ENCODE measurements around the gene CRYAB. TPM values are rescaled to one million over a fixed set of nuclear protein-coding genes. Genes with fewer than 3 reads are reported as not detected.

Gene CRYAB
- polyA plus RNA-seq, 4 donors, result 12.4 to 260 (median 45.0) TPM

DNA sequence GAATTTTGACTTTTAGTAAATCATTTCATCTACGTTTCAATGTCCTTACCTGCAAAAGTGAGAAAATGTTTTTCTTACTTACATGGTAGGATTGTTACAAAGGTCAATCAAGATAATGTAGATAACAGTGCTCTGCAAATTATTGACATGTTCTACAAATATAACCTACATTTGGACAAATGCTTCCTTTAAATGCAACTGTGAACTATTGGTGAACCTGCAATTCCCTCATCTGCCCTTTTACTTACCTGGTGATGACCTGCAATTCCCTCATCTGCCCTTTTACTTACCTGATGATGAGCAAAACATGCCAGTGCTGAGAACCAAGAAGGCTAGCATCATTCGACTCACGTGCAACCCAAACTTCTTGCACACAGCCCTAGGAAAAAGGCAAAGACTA lies 51.3 kb downstream of the CRYAB start:
- Histone ChIP-seq H3K4me1 (ENCODE audit: control insufficient read depth in 3 of 3, insufficient read depth in 2 of 3, low read depth in 1 of 3, low read length in 2 of 3) (peaks cover 0 to 3% (median 0%) of the 10 kb centered on the region in 3 donors), H3K27me3 (ENCODE audit: control insufficient read depth in 3 of 3, insufficient read depth in 3 of 3, low read length in 3 of 3) (no peaks in the 10 kb centered on the region), H3K27ac (ENCODE audit: low read depth in 1 of 3, low read length in 2 of 3) (no peak overlapping the region), H3K4me3 (ENCODE audit: low read depth in 1 of 3, low read length in 3 of 3) (no peak overlapping the region), H3K9me3 (ENCODE audit: control insufficient read depth in 2 of 2, insufficient read depth in 1 of 2, low read depth in 1 of 2, low read length in 1 of 2) (no peaks in the 10 kb centered on the region), H3K36me3 (ENCODE audit: control insufficient read depth in 3 of 3, insufficient read depth in 2 of 3, low read depth in 1 of 3, low read length in 3 of 3) (peaks cover 2 to 29% (median 2%) of the 10 kb centered on the region in 3 donors)
- 64 to 77% (median 67%) methylated on average over 3 of the region's 3 CpGs for WGBS, 3 donors
- no peak for FAIRE-seq
- DNase-seq, result peak in 1 of 2 donors; percentile 30

Other genes with a start within 250 kb of the CRYAB start
- 10 to 100 TPM in 3 of 4 donors, 1 to 10 TPM in 1; 9.5 to 38.4 (median 14.4) TPM for gene PPP2R1B, start 145.4 kb downstream of the CRYAB start, polyA plus RNA-seq
- 10 to 100 TPM; 15.7 to 31.9 (median 17.3) TPM for gene ALG9, start 40.2 kb downstream of the CRYAB start, polyA plus RNA-seq
- 1 to 10 TPM in 3 of 4 donors, under 1 TPM in 1; 0.67 to 3.3 (median 1.6) TPM for gene FDXACB1, start 32.6 kb downstream of the CRYAB start, polyA plus RNA-seq
- gene CFAP68, start 32.2 kb downstream of the CRYAB start, polyA plus RNA-seq, result 10 to 100 TPM; 21.2 to 44.2 (median 27.5) TPM
- 1 to 10 TPM in 3 of 4 donors, not detected in 1; 1.7 to 4.3 (median 3.0) TPM for gene HSPB2, start 964 bp upstream of the CRYAB start, polyA plus RNA-seq
- gene C11orf52, start 7.1 kb upstream of the CRYAB start, polyA plus RNA-seq, result 10 to 100 TPM; 10.3 to 33.5 (median 24.9) TPM
- gene DIXDC1, start 25.6 kb upstream of the CRYAB start, polyA plus RNA-seq, result 1 to 10 TPM; 1.3 to 9.7 (median 5.1) TPM
- 10 to 100 TPM; 24.0 to 28.4 (median 24.5) TPM for gene DLAT, start 113.6 kb upstream of the CRYAB start, polyA plus RNA-seq
- 1 to 10 TPM in 2 of 4 donors, under 1 TPM in 1, not detected in 1; 0.67 to 1.2 (median 1.1) TPM for gene PIH1D2, start 162.2 kb upstream of the CRYAB start, polyA plus RNA-seq
- gene NKAPD1, start 162.5 kb upstream of the CRYAB start, polyA plus RNA-seq, result 10 to 100 TPM in 2 of 4 donors, 1 to 10 TPM in 2; 8.3 to 26.4 (median 12.7) TPM
- 100 to 1,000 TPM in 1 of 4 donors, 10 to 100 TPM in 3; 53.3 to 154 (median 94.4) TPM for gene TIMM8B, start 175.0 kb upstream of the CRYAB start, polyA plus RNA-seq
- 100 to 1,000 TPM; 145 to 421 (median 229) TPM for gene SDHD, start 175.1 kb upstream of the CRYAB start, polyA plus RNA-seq

Data from small intestine (tissue), 7 donors.